GM19438 (cell line): ENCODE data around the gene ASIC2.

ENCODE experiments used
- ATAC-seq: cut with Tn5 transposase; IDR thresholded peaks from one replicate; pipeline ENCODE4 v1.9.1; 2021; ENCODE audit warnings: low read depth; ENCODE audit not compliant: unreplicated experiment

ASIC2 gene

DNA sequence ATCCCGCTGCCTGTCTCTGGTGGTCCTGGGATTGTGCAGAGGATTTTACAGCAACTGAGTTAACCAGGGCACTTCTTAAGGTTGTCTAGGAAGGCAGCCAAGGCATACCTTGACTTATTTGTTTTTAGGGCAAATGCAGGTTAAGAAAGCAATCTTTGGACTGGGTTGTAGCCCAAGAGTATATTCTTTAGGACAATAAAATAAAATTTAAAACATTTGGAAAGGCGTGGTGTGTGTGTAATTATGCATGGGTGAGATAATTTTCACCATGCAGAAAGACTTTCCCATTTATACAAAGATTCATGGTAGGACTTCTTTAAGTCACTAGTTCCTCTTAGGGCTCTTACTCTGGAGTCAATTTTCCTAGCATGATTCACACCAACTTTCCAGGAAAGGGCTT is 208.3 kb downstream of the ASIC2 start:
- ATAC-seq: no peak

DNA sequence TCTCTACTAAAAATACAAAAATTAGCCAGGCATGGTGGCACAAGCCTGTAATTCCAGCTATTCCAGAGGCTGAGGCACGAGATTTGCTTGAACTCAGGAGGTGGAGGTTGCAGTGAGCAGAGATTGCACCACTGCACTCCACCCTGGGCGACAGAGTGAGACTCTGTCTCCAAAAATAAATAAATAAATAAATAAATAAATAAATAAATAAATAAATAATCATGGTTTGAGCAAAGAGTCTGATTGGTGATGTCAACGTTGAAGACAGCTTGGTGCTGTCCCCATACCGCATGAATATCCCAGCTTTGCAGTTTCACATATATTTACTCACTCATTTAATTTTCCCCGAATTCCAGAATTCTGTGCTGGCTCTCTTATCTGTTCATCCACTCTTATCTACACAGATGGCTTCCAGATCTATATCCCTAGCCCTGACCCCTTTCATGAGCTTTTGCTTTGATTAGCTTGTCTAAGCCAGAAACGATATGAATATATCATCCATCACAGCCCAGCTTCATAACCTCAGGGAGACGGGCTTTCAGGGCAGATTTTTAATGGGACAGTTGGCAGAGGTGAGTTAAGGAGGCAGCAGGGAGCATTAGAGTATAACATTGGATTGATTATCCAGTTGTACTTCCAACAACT is 210.4 kb downstream of the ASIC2 start:
- ATAC-seq: no peak

DNA sequence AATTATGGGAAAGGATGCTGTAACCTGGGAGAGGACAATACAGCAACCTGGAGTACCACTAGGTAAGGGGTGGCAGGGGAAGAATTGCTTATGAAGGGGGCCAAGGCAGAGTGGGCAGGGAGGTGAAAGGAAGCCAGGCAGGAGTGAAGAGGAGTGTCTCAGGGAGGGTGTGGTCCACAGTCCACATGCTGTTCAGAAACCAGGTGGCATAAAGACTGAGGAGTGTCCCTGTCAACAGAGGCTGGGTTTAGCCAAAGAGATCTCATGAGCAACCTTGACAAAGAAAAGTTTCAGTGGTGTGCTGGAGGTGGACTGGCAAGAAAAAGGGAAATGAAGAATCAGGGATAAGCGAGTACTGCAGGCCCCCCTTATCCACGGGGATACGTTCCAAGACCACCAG is 213.0 kb downstream of the ASIC2 start:
- ATAC-seq: no peak

DNA sequence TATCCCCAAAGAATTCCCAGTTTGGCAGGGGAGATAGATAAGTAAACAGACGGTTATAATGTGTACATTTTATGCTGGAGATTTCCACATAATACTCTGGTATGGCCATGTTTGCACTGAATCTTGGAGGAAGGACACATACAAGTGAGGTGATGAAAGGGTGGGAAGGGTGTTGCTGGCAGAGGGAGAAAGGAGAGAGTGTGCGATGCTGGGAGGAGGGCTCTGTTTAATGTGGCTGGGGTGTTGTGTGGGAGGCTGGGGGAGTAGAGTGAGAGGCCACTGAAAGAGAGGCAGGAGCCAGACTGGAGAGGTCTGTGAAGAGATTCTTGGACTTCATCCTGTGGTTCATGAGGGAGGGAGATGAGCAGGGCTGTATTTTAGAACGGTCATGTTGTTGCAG is 213.9 kb downstream of the ASIC2 start:
- no peak for ATAC-seq

DNA sequence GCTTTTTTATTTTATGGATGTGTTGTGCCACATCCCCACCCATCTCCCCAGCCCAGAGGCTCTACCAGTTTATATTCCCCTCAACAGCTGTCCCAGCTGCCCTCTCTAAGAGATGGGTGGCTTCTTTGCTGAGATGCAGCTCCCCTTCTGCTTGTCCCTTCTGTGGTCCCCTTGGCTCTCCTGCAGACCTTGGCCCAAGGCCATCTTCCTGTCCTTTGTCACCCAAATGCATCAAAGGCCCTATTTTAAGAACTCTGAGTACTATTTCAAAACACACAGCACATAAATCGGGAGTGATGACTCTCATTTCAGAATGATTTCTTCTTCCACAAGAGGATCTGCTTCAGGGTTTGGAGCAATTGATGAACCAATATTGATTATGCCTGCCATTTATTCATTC is 216.1 kb downstream of the ASIC2 start:
- no peak for ATAC-seq

DNA sequence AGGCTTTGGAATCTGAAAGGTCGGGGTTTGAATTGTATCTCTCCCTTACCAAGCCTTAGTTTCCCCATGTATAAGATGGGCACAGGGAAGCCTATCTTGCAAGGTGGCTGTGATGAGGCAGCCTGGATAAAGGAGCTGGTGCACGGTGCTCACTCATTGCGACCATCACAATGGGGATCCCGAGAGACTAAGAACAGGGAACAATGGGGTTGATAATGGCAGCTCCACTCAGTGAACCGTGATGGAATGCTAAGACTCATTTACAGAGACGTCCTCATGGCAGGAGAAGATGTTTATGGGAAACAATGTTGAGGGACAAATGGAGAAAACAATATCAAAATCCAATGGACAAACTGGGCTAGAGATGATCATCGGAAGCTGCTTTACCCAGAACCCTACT is 219.7 kb downstream of the ASIC2 start:
- no peak for ATAC-seq

DNA sequence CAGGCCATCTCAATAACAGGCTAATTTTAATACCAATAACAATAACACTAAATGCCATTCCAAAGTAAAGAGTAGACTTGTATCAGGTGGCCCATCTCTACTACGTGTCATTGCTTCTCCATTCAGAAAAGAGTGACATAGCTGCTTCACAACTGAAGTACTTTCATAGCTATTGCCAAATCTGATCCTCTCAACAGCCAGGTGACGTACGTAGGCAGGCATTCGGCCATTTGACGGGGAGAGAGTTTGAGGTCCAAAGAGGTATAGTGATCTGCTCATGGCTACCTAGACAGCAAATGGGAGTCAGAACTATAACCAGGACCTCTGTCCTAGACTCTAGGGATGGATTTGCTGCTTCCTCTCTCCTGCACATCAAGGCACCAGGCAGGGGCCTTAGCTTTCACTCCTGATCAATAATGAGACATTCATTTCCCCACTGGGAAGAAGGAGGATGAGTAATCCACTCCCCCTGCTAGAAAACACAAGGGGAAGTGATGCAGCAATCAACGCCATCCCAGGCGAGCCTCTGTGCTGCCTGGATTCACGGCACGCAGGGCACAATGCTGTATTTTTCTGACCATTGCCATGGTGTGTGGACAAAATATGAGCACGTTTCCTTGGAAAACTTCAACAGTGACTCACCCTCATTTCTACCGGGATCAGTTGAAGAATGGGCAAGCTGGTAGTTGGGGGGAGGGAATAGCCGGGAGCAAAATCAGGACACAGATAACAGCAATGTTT is 220.5 kb downstream of the ASIC2 start:
- no peak for ATAC-seq

DNA sequence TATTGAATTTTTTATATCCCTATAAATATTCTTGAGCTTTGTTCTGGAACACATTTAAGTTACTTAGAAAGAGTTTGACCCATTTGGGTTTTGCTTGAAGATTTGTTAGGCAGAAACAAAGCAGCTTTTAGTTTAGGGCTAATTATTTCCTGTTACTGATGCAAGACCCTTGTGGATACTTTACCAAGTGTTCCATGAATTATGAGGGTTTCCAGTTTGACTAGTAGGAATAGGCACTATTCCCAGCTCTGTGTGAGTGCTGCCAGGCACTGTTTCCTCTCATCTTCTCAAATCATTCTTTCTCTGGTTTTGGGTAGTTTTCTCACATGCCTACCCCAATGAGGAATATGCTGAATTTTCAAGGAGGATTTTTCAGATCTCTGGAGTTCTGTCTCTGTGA is 221.4 kb downstream of the ASIC2 start:
- no peak for ATAC-seq

DNA sequence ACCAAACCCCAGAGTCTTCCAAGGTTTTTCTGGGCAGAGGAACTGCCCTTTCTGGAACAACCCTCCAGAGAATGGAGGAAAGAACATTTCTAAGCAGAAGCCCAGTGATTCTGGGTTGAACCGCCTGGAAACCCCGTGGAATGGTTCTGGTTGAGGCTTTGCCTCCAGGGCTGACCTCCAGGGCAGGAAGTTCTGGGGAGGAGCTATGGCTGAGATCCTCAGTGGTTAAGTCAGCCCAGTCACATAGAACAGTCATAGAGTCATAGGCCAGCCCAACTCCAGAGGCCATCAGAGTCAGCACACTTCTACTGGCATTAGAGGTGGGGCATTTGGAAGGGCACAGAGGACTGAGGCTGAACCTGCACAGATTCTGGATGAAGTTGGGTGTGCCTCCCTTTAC is 235.5 kb downstream of the ASIC2 start:
- no peak for ATAC-seq

DNA sequence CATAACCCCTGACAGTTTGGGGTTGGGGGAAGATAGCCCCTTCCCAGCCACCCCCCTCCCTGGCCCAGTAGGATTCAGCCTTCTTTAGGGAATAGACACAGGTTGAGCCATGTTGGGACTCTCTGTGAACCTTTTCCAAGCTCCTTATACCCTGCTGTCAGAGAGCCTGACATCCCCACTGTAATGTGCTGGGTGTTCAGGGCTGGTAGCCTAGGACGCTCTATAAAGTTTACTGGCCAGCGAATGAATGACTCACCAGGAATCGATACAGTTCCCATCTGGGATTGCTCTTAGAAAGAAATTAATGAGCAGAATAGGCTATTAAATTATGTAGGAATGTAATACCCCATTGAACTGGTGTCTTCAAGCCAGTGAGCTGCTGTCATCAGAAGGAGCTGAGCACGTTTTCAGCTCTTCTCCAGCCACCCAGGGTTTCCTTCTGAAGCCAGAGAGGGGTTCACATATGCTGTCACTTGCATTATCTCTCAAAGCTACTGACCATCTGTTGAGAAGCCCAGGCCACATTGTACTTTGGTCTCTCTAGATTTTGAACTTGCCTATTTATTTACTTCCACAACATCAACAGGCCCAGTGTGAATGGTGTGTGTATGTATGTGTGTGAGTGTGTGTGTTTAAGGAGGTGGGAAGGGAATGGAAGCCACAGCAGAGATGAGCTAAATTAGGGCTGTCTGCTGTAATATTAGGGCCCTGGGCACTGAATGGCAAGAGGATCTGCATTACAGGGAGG is 236.5 kb downstream of the ASIC2 start:
- ATAC-seq: no peak

DNA sequence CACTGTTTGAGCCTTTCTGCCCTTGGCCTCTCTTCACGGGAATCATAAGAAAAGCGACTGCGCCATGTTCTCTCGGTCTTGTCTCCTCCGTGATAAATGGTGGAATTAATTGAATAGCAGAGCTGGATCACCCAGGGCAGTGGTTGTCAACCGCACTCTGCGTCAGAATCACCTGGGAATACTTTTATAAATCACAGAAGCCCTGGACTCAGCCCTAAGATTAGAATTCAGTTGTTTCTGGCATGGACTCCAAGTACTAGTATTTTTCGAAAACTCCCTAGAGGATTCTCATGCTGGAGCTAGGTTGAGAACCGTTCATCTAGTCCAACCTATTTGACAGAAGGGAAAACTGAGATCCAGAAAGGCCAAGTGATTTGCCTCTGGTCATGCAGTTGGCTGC is 237.3 kb downstream of the ASIC2 start:
- no peak for ATAC-seq

DNA sequence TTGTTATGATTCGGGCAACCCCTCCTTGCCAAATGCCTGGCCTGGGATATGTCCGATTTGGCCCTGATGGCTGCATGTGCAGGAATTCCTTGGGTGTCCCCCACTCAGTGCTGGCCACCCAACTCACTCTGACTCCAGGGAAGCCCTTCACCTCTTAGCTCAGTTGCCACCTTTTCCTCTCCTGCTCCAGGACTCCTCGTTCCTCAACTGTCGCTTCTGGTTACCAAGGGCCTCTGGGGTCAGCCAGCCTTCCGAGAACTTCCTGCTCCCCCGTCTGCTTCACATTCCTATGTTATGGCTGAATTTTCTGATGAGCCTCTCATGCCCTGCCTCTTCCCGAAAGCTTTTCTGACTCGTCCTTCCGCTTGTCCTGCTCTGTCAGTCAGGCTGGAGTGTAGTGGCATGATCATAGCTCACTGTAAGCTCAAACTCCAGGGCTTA is 237.9 kb downstream of the ASIC2 start:
- ATAC-seq: no peak

DNA sequence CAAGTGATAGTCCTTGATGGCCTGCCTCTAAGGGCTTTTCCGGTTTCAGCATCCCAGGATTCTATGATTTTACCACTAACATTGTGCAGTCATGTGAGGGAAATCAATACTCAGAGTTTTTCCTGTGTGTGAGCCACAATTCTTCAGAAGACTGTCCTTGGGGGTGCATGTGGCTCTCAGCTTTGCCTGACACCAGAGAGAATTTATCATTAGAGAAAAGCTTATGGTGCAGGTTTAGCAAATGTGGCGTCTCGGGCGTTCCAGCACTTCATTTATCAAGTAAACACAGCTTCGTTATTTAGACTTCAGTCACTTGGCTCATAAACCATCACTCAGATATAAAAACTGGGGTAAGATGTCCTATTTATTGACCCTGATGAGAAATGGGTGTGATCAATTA is 238.7 kb downstream of the ASIC2 start:
- no peak for ATAC-seq

DNA sequence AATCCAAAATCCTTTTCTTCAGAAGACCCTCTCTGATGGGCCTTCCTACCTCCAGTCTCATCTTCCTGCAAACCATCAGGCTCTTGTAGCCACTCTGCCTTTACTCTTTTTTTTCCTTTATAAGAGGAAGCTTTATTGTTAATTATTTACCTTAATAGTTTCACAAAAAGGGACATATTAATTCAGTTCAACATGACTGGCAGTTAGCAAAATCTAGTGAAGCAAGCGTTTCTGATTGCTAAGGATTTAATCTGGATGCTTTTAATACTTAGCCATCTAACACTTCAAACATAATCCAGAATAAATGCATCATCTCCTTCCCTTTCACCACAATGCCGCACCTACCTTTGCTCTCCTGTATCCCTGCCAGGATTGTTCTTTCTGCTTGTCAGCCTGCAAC is 239.4 kb downstream of the ASIC2 start:
- ATAC-seq: no peak

DNA sequence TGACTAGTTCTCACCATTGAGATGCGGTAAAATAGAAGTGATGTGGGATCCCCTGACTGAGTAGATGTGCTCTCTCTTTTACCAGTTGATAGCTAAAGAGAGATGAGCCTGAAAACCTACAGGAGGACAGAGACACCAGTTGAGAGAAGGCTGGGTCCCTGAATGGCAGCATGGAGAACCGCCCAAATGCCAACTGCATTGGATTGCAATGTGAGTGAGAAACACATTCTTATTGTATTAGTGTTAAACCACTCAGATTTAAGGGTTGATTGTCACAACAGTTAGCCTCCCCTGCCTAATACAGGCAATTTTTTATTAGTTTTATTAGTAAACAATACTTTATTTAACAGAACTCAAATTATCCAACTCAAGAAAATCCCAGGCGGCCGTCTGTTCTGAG is 240.2 kb downstream of the ASIC2 start:
- ATAC-seq: no peak

DNA sequence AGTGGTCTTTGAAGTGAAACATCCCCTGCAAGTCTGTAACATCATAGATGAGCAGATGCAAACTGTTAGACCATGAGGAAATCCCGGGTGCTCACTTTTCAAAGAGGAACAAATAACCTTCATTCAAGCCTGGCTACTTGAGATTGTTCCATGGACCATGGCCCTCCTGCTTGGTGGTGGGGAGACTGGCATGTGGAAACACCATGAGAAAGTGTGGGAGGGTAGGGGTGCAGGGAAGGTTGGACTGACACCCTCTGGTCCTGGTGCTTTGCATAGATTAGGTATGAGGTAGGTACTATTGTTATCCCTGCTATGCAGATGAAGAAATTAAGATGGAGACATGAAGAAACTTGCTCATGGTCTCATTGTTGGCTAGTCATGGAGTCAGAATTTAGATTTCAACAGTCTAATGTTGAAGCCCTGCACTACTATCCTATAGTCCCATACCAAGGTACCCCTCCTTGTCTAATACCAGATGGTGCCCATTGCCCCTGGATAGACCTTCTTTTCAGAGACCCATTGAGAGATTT is 242.4 kb downstream of the ASIC2 start:
- no peak for ATAC-seq

DNA sequence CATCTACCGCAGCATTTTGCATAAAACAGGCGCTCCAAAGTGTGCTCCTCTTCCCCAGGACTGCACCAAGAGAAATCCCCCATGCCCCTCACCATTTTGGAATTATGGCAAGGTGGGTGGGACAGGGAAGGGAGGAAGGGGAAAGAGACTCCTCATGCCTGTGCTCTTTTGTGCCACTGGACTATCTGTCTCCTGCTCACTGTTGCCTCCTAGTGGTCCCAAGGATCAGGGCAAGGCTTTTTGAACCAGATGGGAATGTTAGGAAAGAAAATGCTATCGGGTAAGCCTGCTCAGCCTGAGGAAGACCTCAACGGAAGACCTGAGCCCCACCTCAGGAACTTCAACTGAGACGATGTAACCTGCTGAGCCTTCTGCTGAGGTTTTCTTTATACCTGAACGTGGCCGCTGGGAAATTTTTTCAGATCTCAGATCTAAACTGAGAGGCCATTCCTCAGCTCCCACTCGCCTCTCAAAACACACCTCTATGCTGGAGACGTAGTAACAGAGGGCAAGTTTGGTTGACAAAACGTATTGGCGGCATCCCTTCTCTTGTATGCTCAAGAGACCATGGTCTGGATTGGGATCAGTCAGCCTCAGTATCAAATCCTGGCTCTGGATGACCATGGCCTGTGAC is 243.2 kb downstream of the ASIC2 start:
- no peak for ATAC-seq

DNA sequence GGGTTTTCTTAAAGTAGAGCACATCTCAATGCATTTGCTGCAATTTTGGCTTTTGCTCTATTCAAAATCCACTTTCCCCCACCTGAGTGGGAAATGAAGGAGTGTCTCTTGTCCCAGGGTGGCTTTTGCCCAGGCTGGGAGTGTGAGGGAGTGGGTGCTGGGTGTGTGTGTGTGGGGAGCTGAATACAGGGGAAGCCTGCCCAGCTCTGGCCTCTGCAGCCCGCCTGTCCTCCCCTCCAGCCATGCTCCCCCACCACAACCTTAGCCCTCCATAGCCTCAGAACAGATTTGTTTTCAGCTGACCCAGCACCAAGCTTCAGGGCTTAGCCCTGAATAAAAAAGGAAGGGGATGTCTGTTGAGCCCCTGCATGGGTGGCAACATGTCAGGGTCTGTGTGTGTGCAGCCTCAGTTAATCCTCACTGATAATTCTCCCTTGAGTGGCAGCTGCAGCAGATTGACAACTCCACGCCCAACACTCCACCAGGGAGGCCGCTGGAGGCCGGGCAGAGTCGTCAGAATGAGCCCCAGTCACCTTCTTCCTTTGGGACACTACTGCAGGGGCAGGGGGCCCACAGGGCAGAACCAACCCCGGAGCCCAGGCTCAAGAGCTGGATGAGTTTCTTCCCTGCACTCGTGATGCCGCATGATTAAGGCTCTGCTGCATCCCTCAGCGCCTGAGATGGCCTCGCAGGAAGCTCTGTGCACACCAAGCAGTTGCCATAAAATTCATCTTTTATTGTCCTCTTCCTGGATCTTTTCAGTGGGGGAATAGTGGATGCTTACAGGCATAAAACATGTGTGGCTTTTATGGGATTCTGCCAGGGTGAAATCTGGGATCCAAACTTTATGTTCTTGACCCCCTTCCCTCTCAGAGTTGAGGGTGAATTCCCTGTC is 246.5 kb downstream of the ASIC2 start:
- no peak for ATAC-seq

DNA sequence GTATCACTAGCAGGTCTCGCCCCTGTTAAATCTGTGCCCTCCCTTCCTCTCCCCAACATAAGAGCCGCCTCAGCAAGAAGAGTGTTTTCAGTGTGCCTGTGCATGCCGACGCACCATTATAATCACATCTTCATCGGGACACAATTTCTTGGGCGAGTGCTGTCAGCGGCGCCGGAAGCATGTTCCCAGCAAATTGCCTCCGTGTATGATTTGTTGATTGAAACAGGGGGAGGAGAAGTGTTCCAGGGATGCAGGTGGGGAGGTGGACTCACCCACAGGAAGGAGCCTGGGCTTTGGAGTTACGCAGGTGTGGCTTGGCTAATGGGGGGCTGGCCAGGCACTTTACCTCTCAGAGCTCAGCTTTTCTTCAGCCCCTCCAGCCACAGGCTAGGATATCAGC is 247.9 kb downstream of the ASIC2 start:
- ATAC-seq: no peak

DNA sequence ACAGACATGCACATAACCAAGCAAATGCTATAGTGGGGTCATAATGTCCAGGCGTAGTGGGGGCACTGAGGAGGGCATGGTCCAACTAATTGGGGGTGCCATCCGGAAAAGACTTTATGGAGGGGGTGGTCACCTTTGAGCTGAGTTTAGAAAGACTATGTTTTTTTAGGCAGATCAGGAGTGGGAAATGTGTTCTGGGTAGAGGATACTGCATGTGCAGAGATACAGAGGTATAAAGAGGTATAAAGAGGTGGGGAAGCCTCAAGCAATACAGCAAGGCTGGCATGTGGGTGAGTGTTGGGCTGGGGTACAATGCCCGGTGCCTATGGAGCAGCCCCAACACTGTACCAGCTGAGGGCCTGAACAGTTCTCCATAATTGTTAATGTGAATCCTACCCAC is 248.3 kb downstream of the ASIC2 start:
- ATAC-seq: no peak
